ENCODE results near the gene DMAP1. TPM values are rescaled to one million over a fixed set of nuclear protein-coding genes. Genes with fewer than 3 reads are reported as not detected.

Gene DMAP1
- total and polyA plus RNA-seq, 2 experiments from 2014 or later, result 32.6 to 40.0 TPM

- no peak for TF ChIP-seq ZNF331 (CRISPR knock-in tag; IDR thresholded peaks at IDR 0.05; ENCODE audit: low read depth)
- TF ChIP-seq CTCF (conservative IDR thresholded peaks at IDR 0.05; ENCODE audit: low read depth in 2 of 2), result no peak
- TF ChIP-seq CREB1 (CRISPR knock-in tag; IDR thresholded peaks at IDR 0.05; ENCODE audit: low read depth), result no peak
- TF ChIP-seq ZNF114 (CRISPR knock-in tag; IDR thresholded peaks at IDR 0.05), result no peak
- TF ChIP-seq ZNF462 (CRISPR knock-in tag; IDR thresholded peaks at IDR 0.05), result no peak
- TF ChIP-seq NANOG (IDR thresholded peaks at IDR 0.05; ENCODE audit: borderline replicate concordance), result no peak
- DNase-seq (ENCODE audit: low spot score) (no peak), ATAC-seq (no peak)
- H3K4me1 ChIP-seq (ENCODE audit: insufficient read depth), result peaks cover 9% of the 10 kb centered on the region; the same call in 1 of the 2 replicates
- no peaks in the 10 kb centered on the region for H3K36me3 ChIP-seq (ENCODE audit: insufficient read depth)
- no peaks in the 10 kb centered on the region for H3K27me3 ChIP-seq (ENCODE audit: insufficient read depth)
- peaks cover 6% of the 10 kb centered on the region; the same call in 2 of the 3 replicates for H3K36me3 Mint-ChIP-seq (ENCODE audit: low read depth)
- H3K4me3 ChIP-seq, result no peak overlapping the region
- H3K4me3 Mint-ChIP-seq, result no peak overlapping the region
- no peak overlapping the region for H3K4me2 ChIP-seq
- H2AFZ ChIP-seq, result no peak overlapping the region
- H3K27ac Mint-ChIP-seq, result no peak overlapping the region
- peaks cover 10% of the 10 kb centered on the region for H3K27me3 Mint-ChIP-seq (ENCODE audit: insufficient read depth, low read depth, poor library complexity)
- H3K79me2 ChIP-seq (replicated peaks; ENCODE audit: insufficient read depth), result no peaks in the 10 kb centered on the region
- no peak overlapping the region for H3K27ac ChIP-seq (ENCODE audit: low read depth)
- H3K4me1 Mint-ChIP-seq, result peaks cover 29% of the 10 kb centered on the region
- 0 out of 2 replicates have a peak, but pooled peaks cover 2% of the 10 kb centered on the region for H4K20me1 ChIP-seq (replicated peaks; ENCODE audit: insufficient read depth)
- H3K9me2 ChIP-seq (ENCODE audit: insufficient read depth), result no peaks in the 10 kb centered on the region
- no peaks in the 10 kb centered on the region for H3K9me3 Mint-ChIP-seq
- H3F3A ChIP-seq (replicated peaks; ENCODE audit: low read depth), result no peaks in the 10 kb centered on the region
These were observed 27.8 kb downstream of the DMAP1 start for GRCh38 chr1:44240802-44241671.

Data from GM23338 (cell line).